Measurements from ENCODE around the gene RTP3. TPM values are rescaled to one million over a fixed set of nuclear protein-coding genes. Genes with fewer than 3 reads are reported as not detected.

Gene RTP3
- total and polyA plus RNA-seq, 4 donors: 1.0 to 61.7 (median 26.6) TPM

GRCh38 chr3:46517784-46518181, 20.0 kb downstream of the RTP3 start:
- Histone ChIP-seq H3K4me1 (ENCODE audit: control insufficient read depth in 4 of 4, insufficient read depth in 4 of 4, low read length in 3 of 4) (no peaks in the 10 kb centered on the region), H3K36me3 (ENCODE audit: control insufficient read depth in 4 of 4, insufficient read depth in 3 of 4, low read depth in 1 of 4, low read length in 3 of 4) (peaks cover 0 to 3% (median 2%) of the 10 kb centered on the region in 4 donors), H3K4me3 (ENCODE audit: low read depth in 1 of 3, low read length in 3 of 3) (no peak overlapping the region), H3K9me3 (ENCODE audit: control insufficient read depth in 4 of 4, low read length in 3 of 4) (no peaks in the 10 kb centered on the region), H3K27ac (ENCODE audit: low read depth in 1 of 2, low read length in 2 of 2) (no peak overlapping the region), H3K27me3 (ENCODE audit: control insufficient read depth in 4 of 4, insufficient read depth in 4 of 4, low read length in 3 of 4) (no peaks in the 10 kb centered on the region), H3K9ac (ENCODE audit: low read depth in 1 of 2, low read length in 2 of 2) (no peak overlapping the region)
- no peak for DNase-seq (ENCODE audit: low spot score)
- WGBS: 94% methylated on average over 2 of the region's 2 CpGs
- TF ChIP-seq RXRA (IDR thresholded peaks at IDR 0.05) (no peak), REST (IDR thresholded peaks at IDR 0.05) (no peak), YY1 (IDR thresholded peaks at IDR 0.05) (no peak), GABPA (IDR thresholded peaks at IDR 0.05 in 1 of 2, conservative IDR thresholded peaks at IDR 0.05 in 1 of 2) (no peak), SP1 (IDR thresholded peaks at IDR 0.05) (no peak), MAX (IDR thresholded peaks at IDR 0.05) (no peak), RAD21 (IDR thresholded peaks at IDR 0.05) (no peak), ATF3 (IDR thresholded peaks at IDR 0.05) (no peak), FOXA2 (IDR thresholded peaks at IDR 0.05) (no peak), FOXA1 (IDR thresholded peaks at IDR 0.05) (no peak), JUND (IDR thresholded peaks at IDR 0.05) (no peak)

GRCh38 chr3:46519952-46520351, 22.2 kb downstream of the RTP3 start:
- Histone ChIP-seq H3K4me3 (ENCODE audit: low read depth in 1 of 3, low read length in 3 of 3) (no peak overlapping the region), H3K4me1 (ENCODE audit: control insufficient read depth in 4 of 4, insufficient read depth in 4 of 4, low read length in 3 of 4) (no peaks in the 10 kb centered on the region), H3K9me3 (ENCODE audit: control insufficient read depth in 4 of 4, low read length in 3 of 4) (no peaks in the 10 kb centered on the region), H3K27me3 (ENCODE audit: control insufficient read depth in 4 of 4, insufficient read depth in 4 of 4, low read length in 3 of 4) (no peaks in the 10 kb centered on the region), H3K9ac (ENCODE audit: low read depth in 1 of 2, low read length in 2 of 2) (no peak overlapping the region), H3K27ac (ENCODE audit: low read depth in 1 of 2, low read length in 2 of 2) (no peak overlapping the region), H3K36me3 (ENCODE audit: control insufficient read depth in 4 of 4, insufficient read depth in 3 of 4, low read depth in 1 of 4, low read length in 3 of 4) (peaks cover 0 to 3% (median 2%) of the 10 kb centered on the region in 4 donors)
- TF ChIP-seq JUND (IDR thresholded peaks at IDR 0.05) (no peak), HNF4A (conservative IDR thresholded peaks at IDR 0.05) (no peak), RAD21 (IDR thresholded peaks at IDR 0.05) (no peak), RXRA (IDR thresholded peaks at IDR 0.05) (no peak), REST (IDR thresholded peaks at IDR 0.05) (no peak), ZBTB33 (IDR thresholded peaks at IDR 0.05) (no peak), CTCF (IDR thresholded peaks at IDR 0.05; ENCODE audit: low read depth, low read length, missing input control) (no peak), FOXA2 (IDR thresholded peaks at IDR 0.05) (no peak), GABPA (IDR thresholded peaks at IDR 0.05 in 1 of 2, conservative IDR thresholded peaks at IDR 0.05 in 1 of 2) (no peak), NR2F2 (IDR thresholded peaks at IDR 0.05) (no peak), TAF1 (conservative IDR thresholded peaks at IDR 0.05) (no peak)
- 99% methylated on average over 2 of the region's 2 CpGs for whole genome bisulfite sequencing
- no peak for DNase-seq (ENCODE audit: low spot score)

Measured in liver (tissue), 9 donors.